Germinal center (tissue), 1 donor: ENCODE results near the gene LRRC46.

Experiments
- DNase-seq: peaks from one replicate; pipeline ENCODE4 v3.0.0; 2012; ENCODE audit warnings: mixed read lengths, low spot score

The LRRC46 gene

DNA sequence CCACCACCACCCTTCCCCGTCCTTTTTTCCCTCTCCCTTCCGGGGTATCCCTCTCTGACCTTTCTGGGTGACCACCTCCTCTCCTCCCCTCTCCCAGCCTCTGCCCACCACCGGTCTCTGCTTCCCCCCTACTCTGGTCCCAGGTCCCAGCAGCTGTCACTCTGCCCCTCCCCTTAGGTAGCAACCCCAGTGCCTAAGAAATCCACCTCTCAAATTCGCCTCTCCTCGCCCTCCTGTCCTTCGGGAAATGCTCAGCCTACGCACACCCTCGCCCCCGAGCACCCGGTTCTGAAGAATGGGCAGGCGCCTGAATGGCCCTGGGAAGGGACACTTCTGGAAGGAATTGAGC is 20.3 kb downstream of the LRRC46 start:
- no peak for DNase-seq

DNA sequence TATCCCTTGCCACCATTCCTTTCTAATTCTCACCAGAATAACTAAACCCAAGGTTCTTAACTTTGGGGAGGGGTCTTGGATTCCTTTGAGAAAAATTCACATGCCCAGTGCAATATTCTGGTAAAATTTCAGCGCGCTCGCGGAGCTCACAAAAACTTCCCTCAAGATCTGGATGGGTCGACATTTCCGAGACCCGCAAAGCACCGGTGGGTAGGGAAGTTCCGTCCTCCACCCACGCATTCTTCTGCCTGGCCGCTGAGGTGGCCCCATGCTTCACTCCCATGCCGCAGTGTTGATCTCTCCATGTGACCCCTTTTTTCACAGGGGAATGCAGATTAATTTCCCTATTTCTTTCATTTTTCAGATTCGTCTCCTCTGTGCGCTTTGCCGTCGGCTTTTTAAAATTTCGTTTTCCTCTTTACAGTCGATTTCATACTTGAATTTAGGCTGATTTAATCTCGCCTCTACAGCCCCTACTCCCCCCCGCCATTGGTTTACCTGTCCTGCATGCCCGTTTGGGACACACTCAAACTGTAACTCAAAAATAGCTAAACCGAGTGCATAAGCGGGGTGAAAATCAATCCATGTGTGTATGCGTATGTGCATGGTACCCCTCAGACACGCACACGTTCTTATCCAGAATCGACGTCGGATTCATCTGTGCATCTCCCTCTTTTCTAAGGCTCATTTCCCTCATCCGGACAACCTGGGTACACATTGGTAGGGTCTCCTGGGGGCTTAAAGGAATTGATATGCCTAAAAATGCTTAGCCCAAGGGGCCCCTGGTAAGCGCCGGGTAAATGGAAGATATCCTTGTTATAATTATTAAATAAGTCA is 20.9 kb downstream of the LRRC46 start:
- no peak for DNase-seq

DNA sequence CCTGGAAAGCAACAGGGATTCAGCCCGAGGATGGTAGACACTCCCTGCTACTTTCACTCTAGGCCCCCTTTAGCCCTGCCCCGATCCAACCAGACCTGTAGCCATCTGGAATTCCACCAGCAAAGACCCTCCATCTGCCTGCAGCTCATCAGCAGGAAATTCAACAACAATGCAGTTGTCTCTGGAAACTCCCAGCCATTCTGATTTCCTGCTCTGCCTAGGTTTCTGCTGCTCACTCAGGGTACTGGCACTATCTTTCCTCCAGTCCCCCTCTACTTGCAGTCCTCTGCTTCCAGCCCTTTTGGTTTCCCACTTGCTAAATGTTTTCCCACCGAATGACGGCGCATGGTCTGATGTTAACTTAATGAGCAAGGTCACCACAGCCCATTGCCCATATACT is 22.1 kb downstream of the LRRC46 start:
- no peak for DNase-seq

DNA sequence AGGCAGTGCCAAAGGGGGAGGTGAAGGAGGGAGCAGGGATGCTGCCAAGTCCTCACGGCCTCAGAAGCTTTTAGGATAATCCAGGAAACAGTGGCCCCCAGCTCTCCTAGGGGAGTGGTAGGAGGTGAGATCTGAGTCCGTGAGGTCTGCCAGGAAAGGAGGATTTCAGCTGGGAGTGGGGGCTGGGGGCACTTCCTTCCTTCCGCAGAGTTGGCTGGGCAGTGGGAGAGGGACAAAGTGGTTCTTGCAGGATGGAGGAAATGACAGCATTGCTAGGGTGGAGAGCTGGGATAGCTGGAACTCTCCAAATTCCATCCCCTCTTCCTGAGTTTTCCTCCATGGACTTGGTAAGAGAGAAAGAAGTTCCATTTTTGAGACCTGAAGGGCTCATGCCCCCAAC is 24.3 kb downstream of the LRRC46 start:
- no peak for DNase-seq

DNA sequence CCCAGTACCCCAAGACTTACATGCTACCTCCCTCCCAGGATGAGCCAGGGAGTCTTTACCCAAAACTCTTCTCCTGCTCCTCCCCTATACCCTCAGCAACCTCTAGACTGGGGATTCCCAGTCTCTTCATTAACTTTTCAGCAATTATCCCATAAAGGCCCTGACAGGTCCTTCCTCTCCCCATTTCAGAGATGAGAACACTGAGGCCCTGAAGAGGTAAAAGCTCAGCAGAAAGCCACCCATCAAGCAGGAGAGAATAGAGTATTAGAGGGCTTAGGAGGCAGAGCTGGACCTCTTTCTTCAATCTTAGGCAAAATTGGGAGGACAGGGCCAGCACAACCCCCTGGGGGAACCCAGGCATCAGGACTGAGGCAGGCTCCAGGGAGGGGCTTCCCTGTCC is 25.4 kb downstream of the LRRC46 start:
- DNase-seq, result no peak

DNA sequence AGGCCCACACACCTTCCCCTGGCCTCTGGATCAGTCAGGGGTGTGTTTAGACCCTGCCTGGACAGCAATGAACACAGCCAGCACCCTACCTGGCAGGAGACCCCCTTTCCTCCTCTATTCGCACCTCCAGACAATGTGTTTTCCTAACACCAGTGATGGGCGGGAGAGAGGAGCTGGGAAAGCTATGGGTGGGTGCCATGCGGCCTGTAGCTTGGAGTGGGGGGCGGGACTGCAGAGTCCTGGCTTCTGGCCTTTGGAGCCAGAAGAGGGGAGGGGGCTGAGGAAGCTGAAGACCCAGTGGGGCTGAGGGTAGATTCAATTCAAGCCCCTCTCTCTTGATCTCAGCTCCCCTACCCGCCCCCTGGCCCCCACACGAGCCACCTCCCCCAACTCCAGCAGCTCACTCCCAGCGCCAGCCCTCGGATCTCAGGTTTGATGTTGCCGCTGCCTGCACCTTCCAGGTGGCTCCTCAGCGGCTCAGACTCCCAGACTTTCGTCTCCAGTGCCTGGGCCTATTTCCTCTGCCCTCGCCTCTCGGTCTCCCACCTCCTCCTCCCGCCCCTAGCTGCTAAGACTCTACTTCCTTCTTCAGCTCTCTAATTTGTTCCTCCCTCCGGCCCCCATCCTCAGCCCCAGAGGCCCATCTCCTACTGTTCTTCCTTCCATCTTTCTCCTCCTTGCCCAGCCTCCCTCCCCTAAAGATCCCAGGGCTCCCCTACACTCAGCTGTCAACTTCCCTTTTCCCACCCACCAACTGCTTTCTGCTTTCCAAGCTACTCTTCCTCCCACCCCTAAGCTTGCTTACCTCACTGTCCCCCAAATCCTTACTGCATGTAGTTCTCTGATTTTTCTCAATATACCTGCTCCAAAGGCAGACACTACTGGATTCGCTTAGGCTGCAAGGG is 26.3 kb downstream of the LRRC46 start:
- DNase-seq, result no peak

DNA sequence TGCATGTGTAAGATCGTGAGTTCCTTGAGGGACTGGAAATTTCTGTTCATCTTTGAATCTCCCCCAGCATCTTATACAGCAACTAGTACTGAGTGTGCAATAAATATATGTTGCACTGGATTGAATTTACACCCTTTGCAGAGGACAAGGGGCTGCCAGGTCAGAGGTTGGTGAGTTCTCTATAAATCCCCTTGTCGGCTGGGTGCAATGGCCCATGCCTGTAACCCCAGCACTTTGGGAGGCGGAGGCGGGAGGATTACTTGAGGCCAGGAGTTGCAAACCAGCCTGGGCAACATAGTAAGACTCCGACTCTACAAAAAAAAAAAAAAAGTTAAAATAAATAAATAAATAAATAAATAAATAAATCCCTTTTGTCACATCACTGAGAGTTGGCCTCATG is 28.9 kb downstream of the LRRC46 start:
- no peak for DNase-seq

DNA sequence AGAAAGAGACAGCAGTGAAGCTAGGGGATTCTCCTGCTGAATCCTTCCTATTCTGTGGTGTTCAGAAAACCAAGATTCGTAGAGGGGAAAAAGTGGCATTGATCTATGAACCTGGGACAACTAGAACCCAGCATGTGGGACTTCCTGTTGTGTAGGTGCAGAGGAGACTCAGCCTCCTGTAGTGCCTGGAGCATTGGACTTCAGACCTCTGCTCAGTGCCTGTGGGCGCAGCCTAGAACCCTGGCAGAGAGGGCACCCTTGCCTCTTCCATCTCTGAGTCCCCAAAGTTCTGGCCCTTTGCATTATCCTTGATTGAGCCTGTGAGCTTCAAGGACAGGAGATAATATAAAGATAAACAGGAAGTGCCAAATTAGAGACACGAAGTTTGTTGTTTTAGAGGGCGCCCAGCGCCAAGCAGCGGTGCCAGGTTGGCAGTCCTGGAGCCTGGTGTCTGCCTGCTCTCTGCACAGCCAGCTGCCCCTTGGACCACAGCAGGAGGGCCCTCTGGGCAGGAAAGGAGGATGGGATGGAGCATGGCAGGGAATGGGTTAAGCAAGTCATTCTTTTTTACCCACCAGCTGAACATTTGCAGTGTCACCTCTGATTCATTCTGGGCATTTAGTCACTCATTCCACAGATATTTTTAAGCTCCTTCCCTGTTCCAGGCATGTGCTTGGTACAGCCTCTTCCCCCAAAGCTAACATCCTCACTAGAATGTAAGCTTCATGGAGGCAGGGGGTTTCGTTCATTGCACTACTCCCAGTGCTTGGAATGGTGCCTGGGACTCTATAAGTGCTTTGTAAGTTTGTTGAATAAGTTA is 31.4 kb downstream of the LRRC46 start:
- no peak for DNase-seq

DNA sequence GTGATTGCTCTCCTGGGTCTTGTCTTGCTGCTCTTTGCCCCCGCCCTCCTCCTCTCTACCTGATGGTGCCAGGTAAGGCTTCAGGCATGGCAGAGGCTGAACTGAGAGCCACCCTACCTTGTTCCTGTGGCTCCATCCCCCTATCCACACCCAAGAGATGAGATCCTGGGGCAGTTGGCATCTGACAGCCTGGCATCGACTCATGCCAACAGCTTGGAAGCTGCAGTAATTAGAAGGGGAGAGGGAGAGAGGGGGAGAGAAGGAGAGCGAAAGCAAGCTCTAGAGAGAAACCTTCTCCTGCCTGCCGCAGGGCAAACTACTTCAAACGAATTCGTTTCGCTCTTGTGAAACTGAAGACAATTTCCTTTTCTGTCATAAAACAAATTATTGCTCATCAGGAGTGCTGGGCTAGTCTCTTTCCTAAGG is 33.3 kb downstream of the LRRC46 start:
- DNase-seq, result no peak

DNA sequence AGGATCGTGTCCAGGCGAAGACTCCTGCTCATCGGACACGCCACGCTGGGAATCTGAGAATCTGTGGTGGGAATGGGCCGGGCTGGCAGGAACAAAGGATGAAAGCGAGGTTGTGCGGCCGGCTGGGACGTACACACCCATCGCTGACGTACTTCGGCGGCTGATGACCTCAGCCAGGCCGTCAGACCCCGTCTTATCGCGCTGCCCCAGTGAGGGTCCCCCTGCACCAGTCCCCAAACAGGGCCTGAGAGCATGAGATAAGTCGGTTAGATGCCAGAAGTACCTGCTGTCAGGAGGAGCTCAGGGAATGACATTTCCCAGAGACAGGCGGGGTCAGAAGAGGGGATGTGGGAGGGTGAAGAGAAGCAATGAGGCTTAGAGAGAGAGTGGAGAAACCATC is 35.5 kb downstream of the LRRC46 start:
- no peak for DNase-seq

DNA sequence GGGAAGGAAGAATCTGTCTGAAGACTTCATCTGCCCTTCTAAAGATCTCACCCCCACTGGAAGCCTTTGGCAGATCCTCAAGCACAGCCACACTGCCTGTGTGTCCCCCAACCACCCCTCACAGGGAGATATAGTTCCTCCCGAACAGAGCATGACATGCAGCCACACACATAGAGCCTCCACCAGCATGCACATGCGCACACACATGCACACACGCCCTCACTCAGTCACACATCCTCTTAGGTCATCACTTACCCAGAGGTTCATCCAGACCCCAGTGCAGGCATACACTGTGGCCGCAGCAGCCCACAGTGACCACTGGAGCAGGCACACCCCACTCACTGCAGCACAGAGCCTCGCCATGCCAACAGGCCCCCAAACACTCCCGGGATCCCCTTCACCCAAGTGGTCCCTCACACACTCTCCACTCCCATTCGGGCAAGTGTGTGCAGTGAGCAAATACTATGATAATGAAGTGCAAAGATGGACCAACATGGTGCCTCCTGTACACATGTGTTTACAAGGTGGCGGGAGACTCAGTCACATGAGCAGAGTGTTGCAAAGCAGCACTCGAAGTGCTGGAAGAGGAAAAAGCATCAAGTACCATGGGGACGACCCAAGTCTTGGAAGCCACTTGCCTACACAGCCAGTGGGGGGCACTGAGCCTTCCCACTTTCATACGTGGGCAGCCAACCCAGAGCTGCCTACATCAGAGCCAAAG is 36.5 kb downstream of the LRRC46 start:
- DNase-seq, result no peak

DNA sequence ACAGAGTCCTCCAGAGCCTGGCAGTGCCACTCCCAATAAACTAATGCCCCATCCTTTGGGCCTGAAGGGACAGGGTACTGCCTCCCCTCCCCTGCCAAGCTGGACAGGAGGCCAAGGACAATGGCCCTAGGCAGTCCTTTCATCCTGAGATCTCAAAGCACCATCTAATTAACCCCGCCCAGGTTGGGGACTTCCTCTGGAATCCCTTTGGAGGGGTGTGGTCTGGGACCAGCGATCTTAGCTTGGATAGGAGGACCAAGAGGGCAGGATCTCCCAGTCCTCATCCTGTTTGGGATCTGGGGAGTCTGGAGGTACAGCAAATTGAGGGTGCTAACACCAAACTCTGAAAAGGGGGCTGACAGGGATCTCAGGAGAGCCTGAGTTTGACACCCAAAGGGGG is 37.6 kb downstream of the LRRC46 start:
- DNase-seq, result no peak

DNA sequence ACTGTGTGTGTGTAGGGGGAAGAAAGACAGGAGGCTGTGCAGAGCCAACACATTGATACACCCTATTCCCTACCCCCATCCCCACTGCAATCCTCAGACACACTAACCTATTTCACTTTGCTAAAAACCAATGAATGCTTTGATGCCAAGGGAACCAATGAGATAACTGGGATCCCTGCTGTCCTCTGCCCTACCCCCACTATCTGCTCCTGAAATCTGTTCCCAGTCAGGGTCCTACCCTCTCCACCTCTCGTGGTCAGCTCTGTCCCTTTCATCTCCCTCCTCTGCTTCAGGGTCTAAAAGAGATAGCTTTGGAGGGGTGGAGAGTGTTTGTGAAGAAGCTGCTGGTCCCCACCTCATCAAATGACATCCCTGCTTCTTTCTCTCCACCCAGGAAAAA is 38.6 kb downstream of the LRRC46 start:
- DNase-seq, result no peak

DNA sequence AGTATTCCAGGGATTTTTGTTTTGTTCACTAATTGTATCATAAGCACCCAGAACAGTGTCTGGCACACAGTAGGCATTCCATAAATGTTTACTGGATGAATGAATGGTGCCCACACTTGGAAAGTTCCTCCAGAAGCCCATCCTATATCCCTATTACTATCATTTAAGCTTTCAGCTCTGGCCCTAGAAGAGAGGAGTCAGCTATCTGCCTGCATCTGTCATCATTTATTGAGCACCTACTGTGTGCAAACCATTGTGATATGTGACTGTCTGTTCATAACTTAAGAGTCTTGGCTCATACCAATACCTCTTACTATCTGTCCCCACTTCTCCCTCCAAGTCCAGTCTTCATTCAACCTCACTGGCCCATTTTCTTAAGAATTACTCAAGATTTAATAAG is 39.6 kb downstream of the LRRC46 start:
- no peak for DNase-seq

DNA sequence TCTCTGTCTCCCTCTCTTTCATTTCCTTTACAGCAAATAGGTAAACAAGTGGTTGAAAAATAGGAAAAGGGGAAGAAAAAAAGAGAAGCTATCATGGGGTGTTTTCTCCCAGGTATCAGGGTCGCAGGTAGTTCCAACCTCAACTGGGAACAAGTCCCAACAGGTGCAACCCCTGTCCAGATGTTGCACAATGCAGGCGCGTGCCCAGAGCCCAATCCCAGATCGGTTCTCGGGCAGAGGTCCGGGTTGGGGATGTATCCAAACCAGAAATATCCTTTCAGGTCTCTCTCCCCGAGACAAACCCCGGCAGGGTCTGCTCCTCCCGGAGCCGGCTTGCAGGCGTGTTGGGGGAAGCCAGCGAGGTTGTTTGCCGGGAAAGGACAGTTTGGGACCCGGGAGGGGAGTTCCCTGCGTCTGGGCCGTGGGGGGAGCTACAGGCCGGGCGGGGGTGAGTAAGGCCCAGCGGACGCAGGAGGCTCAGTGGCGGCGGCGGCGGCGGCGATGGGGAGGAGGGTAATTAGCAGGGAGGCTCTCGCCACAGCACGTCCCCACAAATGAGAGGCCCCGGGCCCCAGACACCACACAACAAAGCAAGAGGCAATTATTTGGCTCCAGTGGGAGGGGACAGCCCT is 40.7 kb downstream of the LRRC46 start:
- DNase-seq, result no peak

DNA sequence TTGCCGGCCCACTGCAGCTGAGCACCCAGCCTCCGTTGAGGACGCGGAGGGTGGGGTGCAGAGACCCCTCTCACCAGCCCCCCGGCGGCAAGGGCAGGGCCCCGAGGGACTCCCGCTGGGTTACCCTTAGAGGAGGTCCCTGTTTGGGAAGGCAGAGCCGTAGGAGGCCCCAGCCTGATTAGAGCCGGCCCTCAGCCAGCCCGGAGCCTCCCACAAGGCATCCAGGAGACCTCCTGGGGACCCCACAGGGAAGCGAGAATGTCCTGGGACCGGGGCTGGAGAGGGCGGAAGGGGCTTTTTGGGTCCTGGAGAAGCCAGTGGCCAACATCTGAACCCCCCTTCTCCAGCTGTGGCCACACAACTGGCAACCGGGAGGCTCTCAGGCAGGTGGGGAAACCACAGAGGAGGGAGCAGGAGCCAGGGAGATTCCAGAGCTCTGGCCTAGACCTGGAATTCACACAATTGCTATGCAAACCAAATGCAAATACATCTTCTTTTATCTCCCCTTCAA is 41.2 kb downstream of the LRRC46 start:
- DNase-seq, result no peak

DNA sequence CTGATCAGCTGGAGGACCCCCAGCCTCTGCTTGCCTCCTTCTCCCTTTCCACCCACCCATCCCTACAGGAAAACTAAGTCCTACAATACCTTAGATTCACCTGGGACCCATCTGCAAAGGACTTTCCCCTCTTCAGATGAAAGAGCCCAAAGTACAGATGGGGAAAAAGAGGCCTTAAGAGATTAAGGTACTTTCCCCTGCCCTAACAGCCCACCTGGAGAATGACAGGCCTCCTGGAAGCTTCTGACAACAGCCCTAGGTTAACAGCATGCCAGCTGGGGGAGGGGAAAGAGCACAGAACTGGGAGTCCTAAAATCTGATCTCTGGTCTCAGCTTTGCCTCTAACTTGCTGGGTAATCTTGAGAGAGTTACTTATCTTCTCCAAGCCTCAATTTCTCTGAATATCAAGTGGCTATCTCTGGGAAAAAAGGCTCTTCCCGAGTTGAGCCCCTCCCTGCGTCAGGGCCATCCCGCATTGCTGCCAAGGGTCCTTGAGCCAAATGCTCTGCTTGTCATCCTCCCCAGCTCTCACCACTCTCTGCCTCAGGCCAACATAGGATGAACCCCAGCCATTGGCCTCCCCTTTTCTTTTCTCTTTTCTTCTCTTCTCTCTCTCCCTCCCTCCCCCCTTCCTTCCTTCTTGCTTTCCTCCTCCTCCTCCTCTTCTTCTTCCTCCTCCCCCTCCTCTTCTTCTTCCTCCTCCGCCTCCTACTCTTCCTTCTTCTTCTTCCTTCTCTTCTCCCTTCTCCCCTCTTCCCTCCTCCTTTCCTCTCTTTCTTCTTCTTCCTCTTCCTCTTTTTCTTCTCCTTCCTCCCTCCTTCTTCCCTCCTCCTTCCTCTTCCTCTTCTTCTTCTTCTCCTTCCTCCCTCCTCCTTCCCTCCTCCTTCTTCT is 42.0 kb downstream of the LRRC46 start:
- DNase-seq, result no peak

DNA sequence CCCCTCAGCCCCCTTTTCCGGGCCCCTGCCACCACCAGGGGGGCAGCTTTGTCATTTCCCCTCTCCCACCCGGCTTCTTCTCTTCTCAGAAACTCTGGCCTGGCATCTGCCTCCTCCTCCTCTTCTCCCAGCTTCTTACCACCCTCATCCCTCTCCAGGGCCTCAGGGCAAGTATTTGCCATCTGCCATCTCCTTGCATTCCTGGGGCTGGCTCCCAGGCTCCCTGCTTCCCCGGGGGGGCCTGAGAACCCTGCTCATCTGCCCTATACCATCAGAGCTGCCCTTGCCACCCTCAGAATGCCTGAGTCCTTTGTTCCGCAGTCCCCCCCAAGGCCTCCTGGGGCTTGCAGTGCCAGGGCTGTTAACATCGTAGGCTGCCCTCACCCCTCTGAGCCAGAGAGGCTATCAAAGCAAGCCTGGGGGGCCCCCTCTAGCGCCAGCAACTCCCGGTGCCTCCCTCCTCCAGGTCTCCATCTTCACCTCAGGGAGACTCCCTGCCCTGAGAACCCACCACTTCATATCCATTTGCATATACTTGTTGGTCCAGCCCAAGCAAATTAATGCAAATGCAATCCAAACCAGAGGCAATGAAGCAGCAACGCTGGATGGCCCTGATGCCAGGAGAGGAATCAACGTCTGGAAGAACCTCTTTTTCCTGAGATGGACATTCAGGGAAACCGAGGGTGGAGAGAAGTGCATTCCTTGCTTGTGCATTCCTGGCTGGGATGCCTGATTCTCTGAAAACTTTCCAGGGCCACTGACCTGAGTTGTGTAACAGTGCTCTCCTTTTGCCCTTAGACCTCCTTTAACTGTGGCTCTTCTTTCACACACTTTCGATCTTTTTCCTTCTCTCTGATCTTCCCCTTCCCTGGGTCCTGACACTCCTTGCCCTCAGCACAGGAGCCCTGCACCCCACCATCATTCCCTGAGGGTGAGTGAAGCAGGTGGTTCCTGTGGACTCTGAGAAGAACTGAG is 43.8 kb downstream of the LRRC46 start:
- DNase-seq, result no peak
